Myocyte (in vitro differentiated cells): ENCODE measurements around the gene RNF103. TPM values are rescaled to one million over a fixed set of nuclear protein-coding genes. Genes with fewer than 3 reads are reported as not detected.
A peak's percentile ranks its signal among the peaks of the same experiment; 100 is the strongest.

Source experiments
- DNase-seq: peaks from one replicate; pipeline ENCODE4 v3.0.0-alpha.2; 2012; ENCODE audit warnings: low read depth
- total RNA-seq: library from RNA; depleted of rRNA; stranded (reverse); fragments of >200 nt; gene quantifications from 2 replicates; pipeline ENCODE4 v1.2.3, GENCODE V29; 2014

Gene RNF103
- total RNA-seq, 1 donor from 2014 or later = 50.6 TPM

DNA sequence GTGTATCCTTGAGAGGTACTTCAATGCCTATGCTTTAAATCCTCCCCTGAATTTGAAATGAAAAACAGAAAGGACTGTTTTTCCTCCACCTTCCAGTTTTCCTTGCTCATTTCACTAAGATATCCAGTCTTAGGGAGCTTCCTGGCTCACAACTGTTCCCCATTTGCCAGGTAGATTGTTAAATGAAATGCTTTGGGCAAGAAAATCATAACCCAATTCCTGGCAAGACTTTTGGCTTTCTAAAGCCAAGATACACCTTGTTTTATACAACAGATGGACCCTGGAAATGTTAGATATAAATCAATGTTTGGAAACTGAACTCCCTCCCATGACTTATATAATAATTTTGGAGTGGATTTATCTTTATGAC lies 56.9 kb downstream of the RNF103 start:
- no peak for DNase-seq

DNA sequence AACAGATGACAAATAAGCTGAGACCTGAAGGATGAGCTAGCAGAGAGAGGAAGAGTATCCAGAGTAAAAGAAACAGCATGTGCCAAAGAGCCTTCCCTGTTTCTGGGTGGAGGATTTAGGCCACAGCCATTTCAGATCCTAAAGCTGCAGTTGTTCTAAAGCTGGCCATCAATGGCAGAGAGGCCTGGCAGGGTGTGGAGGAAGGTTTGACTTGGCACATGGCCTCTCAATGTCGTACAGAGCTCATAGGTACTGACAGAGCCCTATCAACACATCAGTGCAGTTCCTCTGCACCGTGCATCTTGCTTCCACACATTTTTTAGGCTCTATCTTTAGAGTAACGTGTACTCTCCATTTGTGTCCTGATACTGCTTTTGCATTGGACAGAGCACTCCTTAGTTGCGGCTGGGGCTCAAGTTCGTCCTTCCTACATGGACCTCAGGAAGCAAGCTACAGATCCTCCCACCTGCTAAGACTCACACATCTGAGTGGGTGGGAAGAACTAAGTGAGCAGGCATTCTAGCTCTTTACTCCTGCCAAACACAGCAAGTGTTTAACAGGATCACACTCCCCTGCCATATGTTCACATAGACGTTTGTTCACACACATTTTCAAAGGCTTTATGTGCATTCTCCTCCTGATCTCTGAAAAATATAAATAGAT lies 57.4 kb downstream of the RNF103 start:
- DNase-seq = no peak

DNA sequence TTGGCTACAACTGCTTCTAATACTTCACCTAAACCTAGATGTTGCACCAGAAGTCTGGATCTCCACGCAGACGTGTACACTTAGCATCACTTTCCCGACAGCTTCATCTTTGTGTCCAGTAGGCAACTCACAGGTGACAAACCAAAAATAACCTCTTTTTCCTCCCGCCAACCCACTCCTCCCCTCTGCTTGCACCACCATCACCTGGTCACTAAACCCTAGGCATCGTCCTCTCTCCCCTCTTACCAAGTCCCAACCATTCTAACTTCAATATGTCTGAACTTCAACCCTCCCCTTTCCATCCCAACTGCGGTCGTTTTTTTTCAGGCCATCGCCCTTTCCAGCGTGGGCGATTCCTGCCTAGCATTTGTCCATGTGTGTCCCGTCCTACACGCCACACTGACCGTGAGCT lies 60.0 kb downstream of the RNF103 start:
- DNase-seq = no peak

DNA sequence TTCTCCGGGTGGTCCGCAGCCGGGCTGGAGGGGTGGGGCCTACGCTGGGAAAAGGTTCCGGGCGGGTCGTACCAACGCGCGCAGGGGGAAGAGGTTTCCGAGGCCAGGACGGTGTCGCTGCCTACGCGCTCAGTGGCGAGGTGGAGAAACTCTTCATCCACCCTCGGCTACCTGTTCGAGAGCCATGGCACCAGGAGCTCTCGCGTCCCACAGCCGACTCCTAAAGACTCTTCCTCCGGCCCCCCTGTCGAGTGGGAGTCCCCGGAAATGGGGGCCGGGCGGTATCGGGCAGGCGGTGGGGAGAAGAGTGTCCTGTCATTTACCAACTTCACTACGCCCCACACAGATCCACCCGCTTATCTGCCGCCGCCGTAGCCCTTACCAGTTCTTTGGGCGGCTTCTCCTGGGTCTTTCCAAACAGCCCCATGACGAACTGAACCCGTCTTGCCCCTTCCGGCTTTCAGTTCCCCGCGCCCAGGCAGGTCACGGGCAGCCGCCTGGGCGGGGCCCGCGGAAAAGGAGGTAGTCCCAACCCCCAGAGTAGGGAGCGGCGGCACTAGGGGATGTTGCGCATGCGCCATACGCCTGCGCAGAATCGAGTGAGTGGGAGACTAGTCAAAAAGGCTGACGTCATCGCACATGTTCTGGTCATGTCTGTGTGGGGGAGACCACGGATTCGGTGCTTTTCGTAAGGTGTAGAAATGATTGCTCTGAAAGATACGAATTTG lies 60.6 kb downstream of the RNF103 start, which contains the start of gene CHMP3:
TSS of gene CHMP3 (minus strand) at position 522 of the 728 bp plus-strand sequence. CDS start at position 427, 95 bp downstream.
- DNase-seq = peak; percentile 99

- no peak for DNase-seq
Observed at GRCh38 chr2:86562485-86562921, 61.2 kb downstream of the RNF103 start.

DNA sequence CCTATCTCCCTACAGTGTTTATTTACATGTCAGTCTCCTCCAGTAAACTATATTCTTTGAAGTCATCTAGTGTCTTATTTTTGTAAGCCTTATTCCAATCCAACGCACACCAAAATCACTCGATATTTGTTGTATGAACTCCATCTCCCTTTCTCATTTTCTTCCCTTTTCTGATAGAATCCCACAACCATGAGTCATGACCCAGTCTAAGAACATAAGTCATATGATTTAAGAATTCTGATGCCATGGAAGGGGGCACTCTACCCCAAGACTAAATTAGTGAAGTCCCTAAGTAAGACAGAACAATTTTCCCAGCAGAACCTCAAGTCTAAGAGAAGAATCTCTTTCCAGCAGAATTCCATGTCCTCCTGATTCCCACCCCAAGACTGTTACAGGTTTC lies 65.8 kb downstream of the RNF103 start:
- DNase-seq = no peak

DNA sequence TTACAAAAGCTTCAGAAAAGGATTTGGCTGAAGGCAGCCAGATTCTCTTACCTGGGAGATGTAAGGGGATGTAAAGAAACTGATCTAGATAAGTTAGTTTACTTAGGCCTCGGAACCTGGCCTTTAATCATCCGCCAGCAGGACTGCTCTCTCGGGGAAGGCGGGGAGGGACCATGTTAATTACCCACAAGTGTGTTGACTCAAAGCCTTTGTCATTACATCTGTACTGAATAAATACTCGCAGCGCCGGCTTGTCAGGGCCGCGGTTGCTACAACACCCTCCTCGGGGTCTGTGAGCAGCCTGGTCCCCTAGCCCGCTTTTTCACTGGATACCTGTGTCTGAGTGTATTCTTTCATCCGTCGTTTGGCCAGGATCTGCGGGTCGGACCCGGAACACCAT lies 67.2 kb downstream of the RNF103 start:
- DNase-seq = no peak

Other genes with a start within 250 kb of the RNF103 start
- 25.2 and 26.1 TPM in 2 replicates for gene KDM3A, start 182.5 kb downstream of the RNF103 start, total RNA-seq
- gene CHMP3, start 60.4 kb downstream of the RNF103 start, total RNA-seq = 106 and 116 TPM in 2 replicates
- 57.2 and 86.4 TPM in 2 replicates for gene RMND5A, start 96.4 kb upstream of the RNF103 start, total RNA-seq
- not detected in 2 replicates for gene CD8A, start 167.0 kb upstream of the RNF103 start, total RNA-seq
- not detected in 2 replicates for gene CD8B, start 238.0 kb upstream of the RNF103 start, total RNA-seq